Colonic mucosa (tissue), 4 donors: ENCODE results near the gene OR51A2. TPM values are rescaled to one million over a fixed set of nuclear protein-coding genes. Genes with fewer than 3 reads are reported as not detected.

ENCODE experiments used
- DNase-seq: peaks from one replicate; pipeline ENCODE4 v3.0.0-alpha.2; 2020
- H3K27ac ChIP-seq: fragments of 200-600 bp; one replicate; pipeline ENCODE4 v1.8.0; 2021
- H3K27me3 ChIP-seq: fragments of 200-600 bp; one replicate; pipeline ENCODE4 v1.8.0; 2021
- H3K36me3 ChIP-seq: fragments of 200-600 bp; one replicate; pipeline ENCODE4 v1.8.0; 2021
- H3K4me1 ChIP-seq: fragments of 200-600 bp; one replicate; pipeline ENCODE4 v1.8.0; 2021; ENCODE audit warnings: mild to moderate bottlenecking
- H3K4me3 ChIP-seq: fragments of 200-600 bp; one replicate; pipeline ENCODE4 v1.8.0; 2021
- H3K9ac ChIP-seq, 2 donors: one replicate each; pipeline ENCODE4 v1.7.0; 2013; ENCODE audit warnings: control low read depth in 2 of 2, low read depth in 2 of 2, low read length in 2 of 2
- H3K9me3 ChIP-seq: fragments of 200-600 bp; one replicate; pipeline ENCODE4 v1.8.0; 2021
- intact Hi-C: fragments of 100-400 bp; cut with DNase I; formaldehyde crosslinking; loops from one replicate; pipeline ENCODE4 v1.14.1; 2022
- total RNA-seq, 2 donors: library from RNA; stranded (reverse); fragmentation: NEBNext Ultra II Directional in 1 of 2; extraction: Animal tissue kit (Norgen Biotek cat#: 25700) in 1 of 2; gene quantifications; one replicate each; pipeline ENCODE4 v1.2.1, GENCODE V29; 2021
- TF ChIP-seq, protein P1 (sequence below): fragments of 200-600 bp; IDR thresholded peaks from one replicate; pipeline ENCODE4 v1.8.0; 2022; ENCODE audit warnings: antibody characterized with exemption, mild to moderate bottlenecking
- donor health status: healthy.
- donor health status: DM: no; HTN: no; CAD: no.
- donor health status: DM: no; HTN: no; CAD: no.

OR51A2 gene
- total RNA-seq, 2 donors from 2014 or later, result not detected

DNA sequence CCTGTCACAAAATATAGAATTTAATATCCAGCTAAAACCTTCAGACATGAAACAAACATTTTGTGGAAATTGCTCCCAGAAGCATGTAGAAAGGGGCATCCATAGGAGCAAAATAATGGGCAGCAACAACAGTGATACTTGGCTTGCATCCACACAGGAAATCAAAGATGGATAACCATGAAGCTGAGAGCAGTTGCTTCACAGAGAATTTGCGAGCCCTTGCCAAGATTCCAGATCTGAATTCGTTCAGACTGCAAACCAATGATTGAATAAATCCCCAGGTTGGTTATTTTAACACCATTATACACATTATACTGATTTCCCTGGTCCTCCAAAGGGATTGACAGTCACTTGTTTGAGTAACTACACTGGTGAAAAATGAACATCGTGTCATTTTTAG, 23.5 kb upstream of the OR51A2 start:
- H3K9me3 ChIP-seq, result no peaks in the 10 kb centered on the region
- intact Hi-C loops, result no loop called here
- H3K27me3 ChIP-seq, result no peaks in the 10 kb centered on the region
- H3K36me3 ChIP-seq, result no peaks in the 10 kb centered on the region
- no peak overlapping the region for H3K4me3 ChIP-seq
- no peak overlapping the region for H3K27ac ChIP-seq
- H3K9ac ChIP-seq, result no peak overlapping the region
- TF ChIP-seq, protein P1, sequence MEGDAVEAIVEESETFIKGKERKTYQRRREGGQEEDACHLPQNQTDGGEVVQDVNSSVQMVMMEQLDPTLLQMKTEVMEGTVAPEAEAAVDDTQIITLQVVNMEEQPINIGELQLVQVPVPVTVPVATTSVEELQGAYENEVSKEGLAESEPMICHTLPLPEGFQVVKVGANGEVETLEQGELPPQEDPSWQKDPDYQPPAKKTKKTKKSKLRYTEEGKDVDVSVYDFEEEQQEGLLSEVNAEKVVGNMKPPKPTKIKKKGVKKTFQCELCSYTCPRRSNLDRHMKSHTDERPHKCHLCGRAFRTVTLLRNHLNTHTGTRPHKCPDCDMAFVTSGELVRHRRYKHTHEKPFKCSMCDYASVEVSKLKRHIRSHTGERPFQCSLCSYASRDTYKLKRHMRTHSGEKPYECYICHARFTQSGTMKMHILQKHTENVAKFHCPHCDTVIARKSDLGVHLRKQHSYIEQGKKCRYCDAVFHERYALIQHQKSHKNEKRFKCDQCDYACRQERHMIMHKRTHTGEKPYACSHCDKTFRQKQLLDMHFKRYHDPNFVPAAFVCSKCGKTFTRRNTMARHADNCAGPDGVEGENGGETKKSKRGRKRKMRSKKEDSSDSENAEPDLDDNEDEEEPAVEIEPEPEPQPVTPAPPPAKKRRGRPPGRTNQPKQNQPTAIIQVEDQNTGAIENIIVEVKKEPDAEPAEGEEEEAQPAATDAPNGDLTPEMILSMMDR, result no peak
- H3K4me1 ChIP-seq, result no peaks in the 10 kb centered on the region
- no peak for DNase-seq

DNA sequence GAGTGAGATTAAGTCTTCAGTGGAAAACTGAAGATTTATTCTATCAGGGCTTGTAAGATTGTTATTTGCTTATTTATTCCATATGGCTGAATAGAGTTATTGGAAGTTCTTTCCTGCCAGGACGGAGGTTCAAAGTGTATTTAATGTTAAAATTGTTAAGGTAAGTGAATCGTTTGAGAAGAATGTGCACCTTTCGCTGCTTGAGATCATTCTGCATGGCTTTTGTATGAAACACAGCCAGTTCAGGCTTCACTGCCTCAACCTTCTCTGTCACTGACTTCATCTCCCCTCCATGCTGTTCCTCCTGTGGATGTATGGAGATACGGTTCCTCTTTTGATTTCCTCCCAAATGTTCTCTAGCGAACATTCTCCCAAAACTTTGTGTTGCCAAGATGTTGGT, 19.9 kb upstream of the OR51A2 start:
- Histone ChIP-seq H3K9me3 (no peaks in the 10 kb centered on the region), H3K36me3 (no peaks in the 10 kb centered on the region), H3K4me1 (no peaks in the 10 kb centered on the region), H3K27ac (no peak overlapping the region), H3K27me3 (no peaks in the 10 kb centered on the region), H3K9ac (no peak overlapping the region), H3K4me3 (no peak overlapping the region)
- DNase-seq, result no peak
- TF ChIP-seq, protein P1, result no peak
- intact Hi-C loops, result no loop called here

GRCh38 chr11:4962816-4963215, 7.3 kb upstream of the OR51A2 start:
- no peak overlapping the region for H3K4me3 ChIP-seq
- no peaks in the 10 kb centered on the region for H3K36me3 ChIP-seq
- TF ChIP-seq, protein P1, result no peak

GRCh38 chr11:4960877-4961276, 5.4 kb upstream of the OR51A2 start:
- no peaks in the 10 kb centered on the region for H3K36me3 ChIP-seq
- intact Hi-C loops, result no loop called here
- H3K9ac ChIP-seq, result no peak overlapping the region
- no peak overlapping the region for H3K4me3 ChIP-seq
- H3K27ac ChIP-seq, result no peak overlapping the region
- no peak for DNase-seq
- H3K4me1 ChIP-seq, result no peaks in the 10 kb centered on the region
- TF ChIP-seq, protein P1, result no peak
- no peaks in the 10 kb centered on the region for H3K27me3 ChIP-seq
- no peaks in the 10 kb centered on the region for H3K9me3 ChIP-seq

More at GRCh38 chr11:4962816-4963215, 7.3 kb upstream of the OR51A2 start:
- H3K27me3 ChIP-seq, result no peaks in the 10 kb centered on the region
- no peaks in the 10 kb centered on the region for H3K9me3 ChIP-seq
- no peak overlapping the region for H3K27ac ChIP-seq
- intact Hi-C loops, result no loop called here
- H3K9ac ChIP-seq, result no peak overlapping the region
- no peaks in the 10 kb centered on the region for H3K4me1 ChIP-seq
- no peak for DNase-seq

DNA sequence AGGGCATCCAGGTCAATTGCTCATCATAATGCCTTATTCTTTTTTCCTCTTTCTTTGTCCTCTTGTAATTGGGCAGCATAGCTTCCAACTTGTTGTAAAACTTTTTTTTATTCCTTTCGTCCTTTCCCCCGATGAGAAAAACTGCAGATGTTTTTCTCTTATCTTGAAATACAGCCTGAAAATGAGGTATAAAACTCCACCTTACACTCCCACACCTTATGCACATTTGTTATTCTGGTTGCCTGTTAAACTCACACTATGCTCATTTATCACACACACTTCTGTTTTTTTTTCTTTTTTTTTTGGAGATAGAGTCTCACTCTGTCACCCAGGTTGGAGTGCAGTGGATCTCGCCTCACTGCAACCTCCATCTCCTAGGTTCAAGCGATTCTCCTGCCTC, 1.9 kb upstream of the OR51A2 start:
- Histone ChIP-seq H3K27me3 (no peaks in the 10 kb centered on the region), H3K9ac (no peak overlapping the region), H3K27ac (no peak overlapping the region), H3K36me3 (no peaks in the 10 kb centered on the region), H3K4me3 (no peak overlapping the region), H3K9me3 (no peaks in the 10 kb centered on the region), H3K4me1 (no peaks in the 10 kb centered on the region)
- intact Hi-C loops, result no loop called here
- TF ChIP-seq, protein P1, result no peak
- DNase-seq, result no peak

- H3K4me1 ChIP-seq, result no peaks in the 10 kb centered on the region
- intact Hi-C loops, result no loop called here
- TF ChIP-seq, protein P1, result no peak
- no peak within 1 kb of the TSS for H3K27ac ChIP-seq
- no peak within 1 kb of the TSS for H3K4me3 ChIP-seq
- no peak within 1 kb of the TSS for H3K9ac ChIP-seq
- no peaks in the 10 kb centered on the region for H3K36me3 ChIP-seq
- H3K9me3 ChIP-seq, result no peaks in the 10 kb centered on the region
- DNase-seq, result no peak
- H3K27me3 ChIP-seq, result no peaks in the 10 kb centered on the region
Measured at GRCh38 chr11:4947505-4947904, 8.0 kb downstream of the OR51A2 start, which contains the start of gene OR51A4. OR51A4 (minus strand) TSS chr11:4947605; CDS start chr11:4947100, 505 bp downstream.
